Astrocyte of the cerebellum (primary cell): ENCODE measurements around the gene PRPF4.
"Not testable (repeated sequence)": the region's sequence is repeated elsewhere in the genome, so short reads cannot be mapped to it uniquely, and the experiment has no call there.

Experiments
- DNase-seq: peaks from one replicate; pipeline ENCODE4 v3.0.0-alpha.2; 2011; ENCODE audit warnings: low read depth
- H3K4me3 ChIP-seq: 2 replicates; pipeline ENCODE4 v1.5.1; 2011; ENCODE audit warnings: mild to moderate bottlenecking, low read depth, low read length, moderate library complexity
- CTCF ChIP-seq: IDR thresholded peaks from 2 replicates; pipeline ENCODE4 v1.5.1; 2012; ENCODE audit warnings: low read length, low read depth, moderate library complexity, mild to moderate bottlenecking; ENCODE audit errors: missing control alignments
- in situ Hi-C: cut with HindIII; loops from 2 replicates; pipeline ENCODE4 v1.10.0; 2017; ENCODE audit warnings: low sequenced_read_pairs

The PRPF4 gene

GRCh38 chr9:113247640-113248039 lies 27.8 kb upstream of the PRPF4 start:
- in situ Hi-C loops, result no loop called here
- no peak for DNase-seq
- TF ChIP-seq CTCF, result no peak
- no peak overlapping the region for H3K4me3 ChIP-seq

- H3K4me3 ChIP-seq, DNase-seq, in situ Hi-C loops: not testable (repeated sequence)
These were observed 25.8 kb upstream of the PRPF4 start for GRCh38 chr9:113249661-113250060.

- in situ Hi-C loops, result no loop called here
These were observed 24.7 kb upstream of the PRPF4 start for GRCh38 chr9:113250807-113251206.

GRCh38 chr9:113254991-113255390 lies 20.5 kb upstream of the PRPF4 start:
- in situ Hi-C loops, result no loop called here
- no peak for DNase-seq
- no peak for TF ChIP-seq CTCF
- no peak overlapping the region for H3K4me3 ChIP-seq

More at GRCh38 chr9:113250807-113251206, 24.7 kb upstream of the PRPF4 start:
- no peak for DNase-seq
- no peak overlapping the region for H3K4me3 ChIP-seq
- no peak for TF ChIP-seq CTCF

GRCh38 chr9:113255438-113255837 lies 20.0 kb upstream of the PRPF4 start:
- TF ChIP-seq CTCF, result no peak
- no peak for DNase-seq
- in situ Hi-C loops, result no loop called here
- no peak overlapping the region for H3K4me3 ChIP-seq

GRCh38 chr9:113257863-113258262 lies 17.6 kb upstream of the PRPF4 start:
- TF ChIP-seq CTCF, result no peak
- DNase-seq, result no peak
- in situ Hi-C loops, result no loop called here
- H3K4me3 ChIP-seq, result no peak overlapping the region

- in situ Hi-C loops, result no loop called here
- DNase-seq, result no peak
- no peak overlapping the region for H3K4me3 ChIP-seq
- TF ChIP-seq CTCF, result no peak
These were observed 17.2 kb upstream of the PRPF4 start for GRCh38 chr9:113258282-113258681.
